ENCODE data around the gene PDE4D. TPM values are rescaled to one million over a fixed set of nuclear protein-coding genes. Genes with fewer than 3 reads are reported as not detected.

The PDE4D gene
- polyA plus RNA-seq, 1 donor (not counting 4 experiments of a cell fraction or from before 2014, with no cell fraction given), result 3.6 TPM

- H3K36me3 ChIP-seq (ENCODE audit: control insufficient read depth in 2 of 2, extremely low read depth in 1 of 2, insufficient read depth in 2 of 2, low read length in 2 of 2), result no peaks in the 10 kb centered on the region
- H3K4me1 ChIP-seq (ENCODE audit: control insufficient read depth, extremely low read depth, insufficient read depth, low read length), result no peaks in the 10 kb centered on the region
- H3K27me3 ChIP-seq (ENCODE audit: control insufficient read depth, extremely low read depth, insufficient read depth, low read length), result no peaks in the 10 kb centered on the region
- H4K20me1 ChIP-seq (ENCODE audit: control insufficient read depth, extremely low read depth, insufficient read depth, low read length), result no peaks in the 10 kb centered on the region
- no peak overlapping the region for H3K4me3 ChIP-seq (ENCODE audit: control insufficient read depth in 2 of 3, extremely low read depth in 1 of 3, insufficient read depth in 2 of 3, low read depth in 1 of 3, low read length in 3 of 3)
- no peak for TF ChIP-seq EZH2 (IDR thresholded peaks at IDR 0.05; ENCODE audit: low read length)
- no peak for TF ChIP-seq CTCF (optimal IDR thresholded peaks at IDR 0.05 in 1 of 3, IDR thresholded peaks at IDR 0.05 in 1 of 3, conservative IDR thresholded peaks at IDR 0.05 in 1 of 3; ENCODE audit: extremely low read depth in 1 of 3, insufficient read depth in 2 of 3, low read length in 3 of 3)
- no peak for FAIRE-seq
- no peaks in the 10 kb centered on the region for H3K79me2 ChIP-seq (ENCODE audit: control insufficient read depth, insufficient read depth, low read length)
- H3K9me1 ChIP-seq (ENCODE audit: control insufficient read depth, extremely low read depth, insufficient read depth, low read length), result no peaks in the 10 kb centered on the region
- no peak overlapping the region for H3K27ac ChIP-seq (ENCODE audit: control insufficient read depth, insufficient read depth, low read length)
- dilution Hi-C loops (cut with MboI; ENCODE audit: extremely low pct_ligation_motif_present, low sequenced_read_pairs), result no loop called here
- no peak overlapping the region for H3K4me2 ChIP-seq (ENCODE audit: control insufficient read depth, extremely low read depth, insufficient read depth, low read depth, low read length)
- DNase-seq (ENCODE audit: low read depth, low spot score), result no peak
- H2AFZ ChIP-seq (ENCODE audit: control insufficient read depth, low read length), result no peak overlapping the region
- H3K9me3 ChIP-seq (ENCODE audit: control insufficient read depth, low read depth, low read length), result no peaks in the 10 kb centered on the region
- no peak overlapping the region for H3K9ac ChIP-seq (ENCODE audit: control insufficient read depth, extremely low read depth, insufficient read depth, low read length)
Measured at GRCh38 chr5:59648949-59649921, 244.3 kb downstream of the PDE4D start.

- no peaks in the 10 kb centered on the region for H3K4me1 ChIP-seq (ENCODE audit: control insufficient read depth, extremely low read depth, insufficient read depth, low read length)
- H3K9me1 ChIP-seq (ENCODE audit: control insufficient read depth, extremely low read depth, insufficient read depth, low read length), result no peaks in the 10 kb centered on the region
- H3K27ac ChIP-seq (ENCODE audit: control insufficient read depth, insufficient read depth, low read length), result no peak overlapping the region
- H3K9ac ChIP-seq (ENCODE audit: control insufficient read depth, extremely low read depth, insufficient read depth, low read length), result no peak overlapping the region
- dilution Hi-C loops (cut with MboI; ENCODE audit: extremely low pct_ligation_motif_present, low sequenced_read_pairs), result no loop called here
- no peak overlapping the region for H3K4me2 ChIP-seq (ENCODE audit: control insufficient read depth, extremely low read depth, insufficient read depth, low read depth, low read length)
- H3K27me3 ChIP-seq (ENCODE audit: control insufficient read depth, extremely low read depth, insufficient read depth, low read length), result no peaks in the 10 kb centered on the region
- DNase-seq (ENCODE audit: low read depth, low spot score) (no peak), FAIRE-seq (no peak)
- TF ChIP-seq CTCF (optimal IDR thresholded peaks at IDR 0.05 in 1 of 3, IDR thresholded peaks at IDR 0.05 in 1 of 3, conservative IDR thresholded peaks at IDR 0.05 in 1 of 3; ENCODE audit: extremely low read depth in 1 of 3, insufficient read depth in 2 of 3, low read length in 3 of 3) (no peak), EZH2 (IDR thresholded peaks at IDR 0.05; ENCODE audit: low read length) (no peak)
- H3K9me3 ChIP-seq (ENCODE audit: control insufficient read depth, low read depth, low read length), result no peaks in the 10 kb centered on the region
- H3K4me3 ChIP-seq (ENCODE audit: control insufficient read depth in 2 of 3, extremely low read depth in 1 of 3, insufficient read depth in 2 of 3, low read depth in 1 of 3, low read length in 3 of 3), result no peak overlapping the region
- no peaks in the 10 kb centered on the region for H3K36me3 ChIP-seq (ENCODE audit: control insufficient read depth in 2 of 2, extremely low read depth in 1 of 2, insufficient read depth in 2 of 2, low read length in 2 of 2)
- H3K79me2 ChIP-seq (ENCODE audit: control insufficient read depth, insufficient read depth, low read length), result no peaks in the 10 kb centered on the region
- H4K20me1 ChIP-seq (ENCODE audit: control insufficient read depth, extremely low read depth, insufficient read depth, low read length), result no peaks in the 10 kb centered on the region
- no peak overlapping the region for H2AFZ ChIP-seq (ENCODE audit: control insufficient read depth, low read length)
Measured at GRCh38 chr5:59648038-59648831, 245.3 kb downstream of the PDE4D start.
